ENCODE measurements around the gene MMP23B.

Gene MMP23B

DNA sequence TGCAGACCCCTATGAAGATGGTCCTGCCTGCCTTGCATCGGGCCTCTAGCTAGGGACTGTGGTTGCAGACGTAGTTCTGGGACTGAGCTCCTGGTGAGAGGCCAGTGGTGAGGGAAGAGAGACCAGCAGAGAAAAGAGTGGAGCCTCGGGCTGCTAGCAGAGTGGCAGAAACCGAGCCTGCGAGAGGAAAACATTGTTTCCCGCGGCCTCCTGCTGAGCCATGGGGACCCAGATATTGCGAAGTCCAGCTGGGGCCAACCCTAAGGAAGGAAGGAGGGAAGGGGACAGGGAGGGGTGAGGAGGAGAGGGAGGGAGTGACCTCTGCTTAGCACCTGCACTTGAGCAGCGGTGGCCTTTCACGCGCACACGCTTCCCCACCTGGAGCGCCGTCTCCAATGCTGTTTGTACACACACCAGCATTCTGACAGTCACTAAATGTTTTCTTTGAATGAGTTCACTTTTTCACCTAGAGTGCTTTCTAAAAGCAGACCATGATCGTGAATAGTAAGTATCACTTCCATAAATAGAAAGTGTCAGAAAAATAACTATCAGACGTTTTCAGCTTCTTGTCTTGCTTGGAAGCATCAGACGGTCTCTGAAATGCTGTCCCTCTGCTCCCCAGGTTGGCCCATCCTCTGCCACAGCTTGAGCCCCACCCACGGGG, 29.5 kb upstream of the MMP23B start:
- in situ Hi-C loops (cut with MboI; ENCODE audit: low sequenced_read_pairs) = no loop called here

DNA sequence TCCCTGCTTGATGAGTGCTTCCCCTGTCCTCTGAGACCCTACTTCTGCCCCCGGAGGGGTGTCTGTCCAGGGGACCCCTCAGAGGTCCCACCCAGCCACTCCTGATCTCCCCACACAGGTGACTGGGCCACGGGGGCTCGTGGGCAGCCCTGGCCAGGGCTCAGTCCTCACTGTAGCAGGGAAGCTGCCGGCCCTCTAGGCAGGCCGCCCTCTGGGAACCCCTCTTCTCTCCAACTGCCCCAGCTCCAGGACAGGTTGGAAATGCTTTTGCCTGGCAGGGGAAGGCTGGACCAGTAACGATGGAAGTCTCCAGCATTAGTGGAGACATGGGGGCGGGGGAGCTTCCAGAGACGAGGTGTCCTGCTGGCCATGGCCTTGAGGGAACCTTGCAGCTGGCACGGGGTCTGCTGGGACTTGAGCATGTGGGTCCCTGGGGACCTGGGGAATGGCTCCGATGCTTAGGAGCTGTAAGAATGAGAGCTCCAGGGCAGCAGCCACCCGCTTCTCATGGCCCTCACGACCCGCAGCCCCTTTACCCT, 28.9 kb upstream of the MMP23B start:
- in situ Hi-C loops (cut with MboI; ENCODE audit: low sequenced_read_pairs) = no loop called here

DNA sequence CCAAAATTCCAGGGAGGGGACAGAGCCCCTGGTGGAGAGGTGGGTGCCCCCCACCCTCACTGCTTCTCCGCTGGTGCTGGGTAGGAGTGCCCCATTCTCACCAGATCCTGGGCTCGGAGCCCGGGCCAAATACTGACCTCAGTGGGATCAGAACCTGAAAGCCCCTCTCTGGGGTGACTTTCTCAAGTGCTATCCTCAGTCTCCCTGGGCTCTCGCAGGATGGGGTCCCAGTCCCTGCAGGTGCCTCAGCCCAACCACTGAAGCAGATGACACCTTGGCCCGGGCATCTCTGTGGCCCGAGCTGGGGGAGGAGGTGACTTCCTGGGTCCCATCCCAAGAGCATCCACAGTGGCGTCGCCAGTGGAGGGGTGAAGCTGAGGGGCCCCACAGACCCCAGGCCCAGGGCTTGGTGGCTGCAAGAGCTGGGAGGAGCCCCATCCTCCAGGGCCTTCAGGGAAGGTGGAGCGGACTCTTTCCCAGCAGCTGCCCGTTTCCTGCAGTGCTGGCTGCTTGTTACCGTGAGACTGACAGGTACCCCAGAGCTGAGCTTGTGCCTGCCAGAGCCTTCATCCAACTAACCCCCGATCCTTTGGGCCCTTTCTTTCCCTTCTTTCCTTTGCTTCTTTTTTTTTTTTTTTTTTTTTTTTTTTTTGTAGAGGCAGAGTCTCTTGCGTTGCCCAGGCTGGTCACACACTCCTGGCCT, 28.2 kb upstream of the MMP23B start:
- in situ Hi-C loops (cut with MboI; ENCODE audit: low sequenced_read_pairs) = no loop called here

DNA sequence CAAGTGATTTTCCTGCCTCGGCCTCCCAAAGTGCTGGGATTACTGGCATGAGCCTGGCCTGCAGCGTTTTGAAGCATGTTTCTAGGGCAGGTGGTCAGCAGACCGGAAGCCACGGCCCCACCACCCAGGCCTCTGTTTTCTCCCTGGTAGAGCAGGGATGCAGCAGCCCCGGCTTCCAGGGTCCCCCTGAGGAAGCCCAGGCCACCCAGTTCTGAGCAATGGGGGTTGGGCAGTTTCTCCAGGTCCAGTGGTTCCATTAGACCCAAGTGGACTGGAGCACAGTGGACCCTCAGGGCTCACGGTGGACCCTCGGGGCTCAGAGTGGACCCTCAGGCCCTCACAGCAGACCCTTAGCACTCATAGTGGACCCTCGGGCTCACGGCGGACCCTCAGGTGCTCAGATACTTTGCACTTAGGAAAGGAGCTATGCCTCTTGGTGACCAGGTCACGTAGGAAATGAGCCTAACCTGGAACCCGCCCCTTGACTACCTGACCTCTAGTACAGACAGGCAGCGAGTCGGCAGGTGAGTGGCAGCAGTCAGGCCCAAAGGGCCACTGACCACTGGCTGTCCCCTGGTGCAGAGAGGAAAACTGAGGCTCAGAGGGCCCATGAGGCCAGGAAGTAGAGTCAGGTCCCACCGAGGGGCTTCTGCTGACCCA, 27.5 kb upstream of the MMP23B start:
- in situ Hi-C loops (cut with MboI; ENCODE audit: low sequenced_read_pairs) = no loop called here

DNA sequence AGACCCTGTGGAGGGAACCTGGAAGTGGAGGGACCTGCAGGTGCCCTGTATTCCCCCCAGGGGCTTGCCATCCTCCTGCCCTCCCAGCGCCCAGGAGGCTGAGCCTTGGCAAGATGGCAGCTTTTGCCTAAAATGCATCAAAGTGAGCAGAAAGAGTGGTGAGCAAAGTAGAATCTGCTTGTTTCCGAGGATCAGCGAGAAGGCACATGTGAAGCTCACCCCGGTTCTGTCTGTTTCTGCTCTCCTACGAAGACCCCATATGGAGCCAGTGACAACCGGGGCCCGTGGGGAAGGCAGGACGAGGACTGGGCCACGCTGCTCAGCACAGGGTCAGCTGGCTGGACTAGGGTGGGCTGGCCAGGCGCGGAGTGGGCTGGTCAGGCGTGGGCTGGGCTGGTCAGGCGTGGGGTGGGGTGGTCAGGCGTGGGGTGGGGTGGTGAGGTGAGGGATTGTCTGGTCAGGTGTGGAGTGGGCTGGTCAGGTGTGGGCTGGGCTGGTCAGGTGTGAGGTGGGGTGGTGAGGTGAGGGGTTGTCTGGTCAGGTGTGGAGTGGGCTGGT, 26.9 kb upstream of the MMP23B start:
- in situ Hi-C loops (cut with MboI; ENCODE audit: low sequenced_read_pairs) = no loop called here

DNA sequence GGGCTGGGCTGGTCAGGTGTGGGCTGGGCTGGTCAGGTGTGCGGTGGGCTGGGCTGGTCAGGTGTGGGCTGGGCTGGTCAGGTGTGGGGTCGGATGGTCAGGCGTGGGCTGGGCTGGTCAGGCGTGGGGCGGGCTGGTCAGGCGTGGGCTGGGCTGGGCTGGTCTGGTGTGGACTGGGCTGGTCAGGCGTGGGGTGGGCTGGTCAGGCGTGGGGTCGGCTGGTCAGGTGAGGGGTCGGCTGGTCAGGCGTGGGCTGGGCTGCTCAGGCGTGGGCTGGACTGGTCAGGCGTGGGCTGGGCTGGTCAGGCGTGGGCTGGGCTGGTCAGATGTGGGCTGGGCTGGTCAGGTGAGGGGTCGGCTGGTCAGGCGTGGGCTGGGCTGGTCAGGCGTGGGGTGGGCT, 26.2 kb upstream of the MMP23B start:
- in situ Hi-C loops (cut with MboI; ENCODE audit: low sequenced_read_pairs) = no loop called here

DNA sequence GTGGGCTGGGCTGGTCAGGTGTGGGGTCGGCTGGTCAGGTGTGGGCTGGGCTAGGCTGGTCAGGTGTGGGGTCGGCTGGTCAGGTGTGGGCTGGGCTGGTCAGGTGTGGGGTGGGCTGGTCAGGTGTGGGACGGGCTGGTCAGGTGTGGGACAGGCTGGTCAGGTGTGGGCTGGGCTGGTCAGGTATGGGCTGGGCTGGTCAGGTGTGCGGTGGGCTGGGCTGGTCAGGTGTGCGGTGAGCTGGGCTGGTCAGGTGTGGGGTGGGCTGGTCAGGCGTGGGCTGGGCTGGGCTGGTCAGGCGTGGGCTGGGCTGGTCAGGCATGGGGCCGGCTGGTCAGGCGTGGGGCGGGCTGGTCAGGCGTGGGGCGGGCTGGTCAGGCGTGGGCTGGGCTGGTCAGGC, 25.7 kb upstream of the MMP23B start:
- in situ Hi-C loops (cut with MboI; ENCODE audit: low sequenced_read_pairs) = no loop called here

DNA sequence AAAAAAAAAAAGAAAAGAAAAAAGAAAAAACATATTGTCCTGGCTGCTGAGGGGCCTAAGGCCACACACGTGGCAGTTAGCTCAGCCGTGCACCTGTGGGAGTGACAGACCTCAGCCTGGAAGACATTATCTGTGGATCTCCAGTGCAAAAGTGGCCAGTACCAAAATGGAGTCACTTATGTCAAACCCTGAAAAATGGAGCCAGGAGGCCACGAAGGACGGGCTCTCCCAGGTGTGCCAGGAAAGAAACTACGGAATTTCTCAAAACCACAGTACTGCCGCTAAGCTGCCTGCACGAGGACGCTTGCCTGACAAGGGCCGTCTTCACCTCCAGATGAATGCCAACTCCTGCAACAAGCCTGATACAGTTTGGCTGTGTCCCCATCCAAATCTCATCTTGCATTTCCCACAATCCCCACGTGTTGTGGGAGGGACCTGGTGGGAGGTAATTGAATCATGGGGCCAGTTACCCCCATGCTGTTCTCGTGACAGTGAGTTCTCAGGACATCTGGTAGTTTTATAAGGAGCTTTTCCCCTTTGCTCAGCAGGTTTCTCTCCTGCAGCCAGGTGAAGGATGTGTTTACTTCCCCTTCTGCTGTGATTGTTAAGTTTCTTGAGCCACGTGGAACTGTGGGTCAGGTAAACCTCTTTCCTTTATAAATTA, 22.0 kb upstream of the MMP23B start:
- in situ Hi-C loops (cut with MboI; ENCODE audit: low sequenced_read_pairs) = no loop called here

DNA sequence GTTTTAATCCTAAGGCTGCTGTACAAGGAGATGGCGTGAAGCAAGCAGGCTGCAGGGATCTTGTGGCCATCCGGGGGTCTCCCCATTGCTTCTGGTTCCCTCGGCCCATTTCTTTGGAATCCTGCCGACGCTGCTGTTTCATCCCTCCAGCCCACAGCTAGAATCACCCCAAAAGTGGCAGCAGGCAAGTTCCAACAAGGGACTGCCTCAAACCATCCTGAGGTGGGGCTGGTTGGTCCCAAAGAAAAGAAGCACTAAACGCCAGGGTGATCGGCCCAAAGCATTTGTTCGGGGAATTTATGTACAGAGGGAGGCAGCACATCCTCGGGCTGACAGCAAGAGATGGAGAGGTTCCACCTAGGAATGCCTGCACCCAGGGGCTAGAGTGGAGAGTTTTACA, 21.2 kb upstream of the MMP23B start:
- in situ Hi-C loops (cut with MboI; ENCODE audit: low sequenced_read_pairs) = no loop called here

DNA sequence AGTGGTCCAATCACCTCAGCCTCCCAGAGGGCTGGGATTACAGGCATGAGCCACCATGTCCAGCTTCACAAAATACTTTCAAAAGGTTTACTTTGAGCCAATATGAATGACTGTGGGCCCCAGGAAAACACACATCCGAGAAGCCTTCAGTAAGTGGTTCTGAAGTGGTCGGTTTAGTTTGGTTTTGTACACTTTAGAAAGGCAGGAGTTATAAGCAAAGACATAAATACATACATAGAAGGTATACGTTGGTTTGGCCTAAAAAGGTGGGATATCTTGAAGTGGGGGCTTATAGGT, 19.9 kb upstream of the MMP23B start:
- in situ Hi-C loops (cut with MboI; ENCODE audit: low sequenced_read_pairs) = no loop called here

DNA sequence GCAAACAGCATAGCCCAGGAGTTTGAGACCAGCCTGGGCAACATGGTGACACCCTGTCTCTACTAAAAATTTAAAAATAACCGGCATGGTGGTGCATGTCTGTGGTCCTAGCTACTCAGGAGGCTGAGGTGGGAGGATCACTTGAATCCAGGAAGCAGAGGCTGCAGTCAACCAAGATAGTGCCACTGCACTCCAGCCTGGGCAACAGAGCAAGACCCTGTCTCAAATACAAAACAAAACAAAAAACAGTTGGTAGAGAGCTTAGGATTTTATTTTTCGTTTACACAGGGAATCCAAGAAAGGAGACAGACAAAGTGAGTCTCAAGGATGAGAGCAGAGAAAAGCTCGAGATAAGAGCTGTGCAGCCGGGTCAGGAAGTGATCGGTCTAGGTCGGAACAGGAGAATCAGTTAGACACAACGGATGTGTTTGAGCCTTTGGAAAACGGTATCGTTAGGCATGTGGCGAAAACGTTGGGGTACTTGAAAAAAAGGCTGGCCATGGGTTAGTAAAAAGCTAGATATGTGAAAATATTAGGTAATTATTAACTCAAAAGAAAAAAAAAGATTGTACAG, 18.4 kb upstream of the MMP23B start:
- in situ Hi-C loops (cut with MboI; ENCODE audit: low sequenced_read_pairs) = no loop called here

DNA sequence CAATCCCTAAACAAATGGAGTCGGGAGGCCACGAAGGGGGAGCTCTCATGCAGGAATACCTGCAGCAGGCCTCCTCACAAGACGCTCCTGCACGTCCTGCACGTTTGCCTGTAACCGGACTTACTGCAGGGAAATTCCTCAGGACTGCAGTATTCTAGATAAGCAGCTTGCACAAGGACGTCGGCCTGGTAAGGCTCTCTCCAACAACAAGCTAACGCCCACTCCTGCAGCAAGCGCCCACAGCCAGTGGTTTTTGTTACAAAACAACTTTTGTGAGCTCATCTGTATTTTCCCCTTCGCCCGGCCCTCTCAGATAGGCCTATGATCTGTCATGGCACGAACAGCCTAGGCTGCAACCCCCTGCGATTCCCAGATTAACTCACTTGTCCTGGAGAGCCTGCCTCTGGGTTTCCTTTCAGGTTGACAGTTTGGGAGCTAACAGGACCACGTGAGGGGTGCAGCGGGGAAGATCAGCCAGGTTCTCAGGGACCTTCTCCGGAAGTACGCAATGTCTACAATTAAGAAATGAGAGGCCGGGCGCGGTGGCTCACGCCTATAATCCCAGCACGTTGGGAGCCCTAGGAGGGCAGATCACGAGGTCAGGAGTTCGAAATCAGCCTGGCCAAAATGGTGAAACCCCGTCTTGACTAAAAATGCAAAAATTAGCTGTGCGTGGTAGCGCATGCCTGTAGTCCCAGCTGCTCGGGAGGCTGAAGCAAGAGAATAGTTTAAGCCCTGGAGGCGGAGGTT, 17.6 kb upstream of the MMP23B start:
- in situ Hi-C loops (cut with MboI; ENCODE audit: low sequenced_read_pairs) = no loop called here

DNA sequence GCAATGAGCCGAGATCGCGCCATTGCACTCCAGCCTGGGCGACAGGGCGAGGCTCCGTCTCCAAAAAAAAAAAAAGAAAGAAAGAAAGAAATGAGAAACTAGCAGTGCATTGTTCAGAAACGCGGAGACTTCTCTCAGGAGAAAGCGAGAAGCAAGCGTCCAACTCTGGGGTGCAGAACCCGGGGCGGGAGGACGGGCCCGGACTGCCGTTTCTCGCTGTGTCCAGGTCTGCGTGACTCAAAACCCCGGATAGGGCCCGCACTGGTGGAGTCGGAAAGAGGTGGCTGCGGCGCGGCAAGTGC, 17.1 kb upstream of the MMP23B start:
- in situ Hi-C loops (cut with MboI; ENCODE audit: low sequenced_read_pairs) = no loop called here

DNA sequence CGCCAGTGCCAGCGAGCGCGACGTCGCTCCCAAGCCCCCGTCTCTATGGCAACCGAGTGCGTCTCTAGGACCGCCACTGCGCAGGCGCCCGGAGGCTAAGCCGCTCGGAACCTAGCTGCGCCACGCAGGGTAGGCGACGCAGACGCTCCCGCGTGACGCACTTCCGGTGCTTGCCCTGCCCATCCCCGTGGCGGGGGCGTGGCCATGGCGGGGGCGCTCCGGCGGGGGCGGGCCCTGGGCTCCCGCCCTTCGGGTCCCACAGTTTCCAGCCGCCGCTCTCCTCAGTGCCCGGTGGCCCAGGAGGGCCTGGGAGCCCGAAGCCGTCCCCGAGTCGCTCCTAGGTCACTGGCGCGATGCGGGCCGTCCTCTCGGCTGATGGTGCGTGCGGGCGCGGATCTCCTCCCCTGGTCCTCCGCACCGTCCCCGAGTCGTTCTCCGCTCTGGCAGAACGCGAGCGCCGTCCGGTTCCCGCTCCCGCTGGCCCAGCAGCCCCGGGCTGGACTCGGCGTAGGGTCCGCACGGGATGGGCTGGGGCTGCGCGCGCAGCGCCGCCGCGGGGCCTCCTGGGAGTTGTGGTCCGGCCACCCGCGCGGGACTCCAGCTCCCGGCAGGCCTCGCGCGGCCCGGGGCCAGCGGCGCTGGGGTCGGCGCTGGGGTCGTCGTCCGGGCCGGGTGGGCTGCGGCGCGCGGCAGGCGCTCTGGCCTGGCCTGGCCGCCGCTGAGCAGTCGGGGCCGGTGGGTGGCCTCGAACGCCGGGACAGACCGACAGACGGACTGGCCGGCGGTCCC, 16.5 kb upstream of the MMP23B start, which contains the start of gene MIB2:
MIB2 (plus strand) TSS at position 245 of the 789 bp plus-strand sequence. CDS start 7,953 bp downstream, outside the sequence.
- in situ Hi-C loops (cut with MboI; ENCODE audit: low sequenced_read_pairs) = no loop called here

DNA sequence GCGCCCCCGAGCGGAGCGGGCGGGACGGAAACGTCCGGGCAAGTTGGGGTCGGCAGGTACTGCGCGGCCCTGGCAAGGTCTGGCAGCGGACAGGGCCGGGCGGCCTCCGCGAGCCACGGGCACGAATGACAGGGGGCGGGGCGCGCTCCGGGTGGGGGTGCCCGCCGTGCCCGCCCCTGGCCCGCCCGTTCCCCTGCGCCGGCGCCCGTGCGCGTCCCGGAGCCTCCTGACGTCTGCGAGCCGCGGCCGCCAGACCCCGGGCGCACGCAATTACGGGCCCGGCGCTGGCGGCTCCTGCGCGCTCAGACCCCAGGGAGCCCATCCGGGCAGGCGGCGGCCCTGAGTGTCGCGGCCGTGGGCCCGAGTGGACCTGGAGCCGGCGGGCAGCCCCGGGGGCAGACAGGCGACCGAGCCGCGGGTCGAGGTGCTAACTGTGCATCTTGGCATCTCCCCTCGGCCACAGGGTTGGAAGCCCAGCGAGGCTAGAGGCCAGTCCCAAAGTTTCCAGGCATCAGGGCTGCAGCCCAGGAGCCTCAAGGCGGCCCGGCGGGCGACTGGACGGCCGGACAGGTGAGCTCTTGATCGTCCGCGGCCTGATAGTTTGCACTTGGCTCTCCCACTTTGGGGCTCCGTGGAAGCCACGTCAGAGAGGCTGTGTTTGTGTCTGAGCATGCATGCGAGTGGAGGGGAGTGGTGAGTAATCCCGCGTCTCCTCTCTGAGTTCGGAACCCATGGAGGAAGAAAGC, 15.8 kb upstream of the MMP23B start:
- in situ Hi-C loops (cut with MboI; ENCODE audit: low sequenced_read_pairs) = no loop called here

DNA sequence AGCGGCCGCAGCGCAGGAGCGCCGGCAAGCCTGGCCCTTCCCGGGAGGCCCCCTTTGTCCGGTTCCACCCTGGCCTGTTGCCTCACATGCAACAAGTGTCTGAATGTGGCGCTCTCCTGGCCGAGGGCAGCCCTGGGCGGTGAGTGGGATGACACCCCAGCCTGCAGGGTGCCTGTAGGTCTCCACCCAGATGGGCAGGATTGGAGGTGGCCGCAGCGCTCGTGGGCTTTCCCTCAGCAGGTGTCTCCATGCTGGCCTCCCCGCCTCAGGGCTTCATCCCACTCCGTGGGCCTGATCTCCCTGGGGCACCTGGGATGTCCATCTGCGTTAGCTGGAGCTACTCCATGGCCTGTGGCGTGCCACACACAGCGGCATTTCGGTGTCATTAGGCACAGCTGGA, 15.1 kb upstream of the MMP23B start:
- in situ Hi-C loops (cut with MboI; ENCODE audit: low sequenced_read_pairs) = no loop called here

DNA sequence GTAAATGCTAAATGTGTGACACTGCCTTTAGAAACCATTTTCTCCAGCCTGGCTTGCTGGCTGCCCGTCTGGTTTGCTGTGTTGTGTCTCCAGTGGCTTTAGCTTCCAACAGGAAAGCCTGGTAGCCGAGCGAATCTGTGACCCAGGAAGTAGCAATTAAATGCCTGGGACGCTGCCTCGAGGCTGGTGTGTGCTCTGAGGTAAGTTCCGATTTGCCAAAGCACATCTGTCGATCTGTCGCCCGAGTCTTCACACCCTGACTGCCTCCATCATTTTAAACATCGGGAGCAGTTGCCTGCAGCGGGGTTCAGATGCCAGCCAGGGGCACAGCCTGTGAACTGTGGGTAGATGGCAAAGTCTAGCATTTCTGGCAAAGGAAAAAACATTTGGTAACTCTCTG, 14.5 kb upstream of the MMP23B start:
- in situ Hi-C loops (cut with MboI; ENCODE audit: low sequenced_read_pairs) = no loop called here

DNA sequence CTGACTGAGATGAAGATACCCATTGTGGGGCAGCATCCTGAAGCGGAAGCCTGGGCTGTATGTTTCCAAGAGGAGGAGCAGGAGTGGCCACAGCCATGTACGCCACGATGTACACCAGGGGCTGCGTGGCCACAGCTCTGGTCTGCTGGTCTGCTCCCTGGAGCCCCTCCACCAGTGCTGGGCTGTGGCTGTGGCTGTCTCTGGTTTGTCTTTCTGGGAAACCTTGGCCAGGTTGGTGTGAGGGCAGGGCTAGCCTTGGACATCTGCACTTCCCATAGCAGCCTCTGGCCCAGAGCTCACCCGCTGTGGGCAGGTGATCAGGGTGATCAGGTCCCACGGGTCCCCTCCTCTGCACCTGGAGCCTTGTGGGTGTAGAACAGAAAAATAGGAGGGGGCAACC, 14.0 kb upstream of the MMP23B start:
- in situ Hi-C loops (cut with MboI; ENCODE audit: low sequenced_read_pairs) = no loop called here
